Peyer's patch (tissue), 4 donors: ENCODE data around the gene PPP1R13B.

Experiments
- POLR2A ChIP-seq, 2 donors: fragments of 450-650 bp; IDR thresholded peaks; one replicate each; pipeline ENCODE4 v1.5.1; 2017; ENCODE audit warnings: antibody characterized with exemption in 2 of 2, mild to moderate bottlenecking in 2 of 2, moderate library complexity in 2 of 2
- TF ChIP-seq, protein P1 (sequence below), 6 experiments: fragments of 450-650 bp in 4 of 6; fragments of 200-600 bp in 2 of 6; sonication (generic) in 1 of 6; IDR thresholded peaks; one replicate each; pipeline ENCODE4 v1.5.1; 2017 to 2019; ENCODE audit warnings: antibody characterized with exemption in 6 of 6, mild to moderate bottlenecking in 3 of 6, moderate library complexity in 1 of 6

DNA sequence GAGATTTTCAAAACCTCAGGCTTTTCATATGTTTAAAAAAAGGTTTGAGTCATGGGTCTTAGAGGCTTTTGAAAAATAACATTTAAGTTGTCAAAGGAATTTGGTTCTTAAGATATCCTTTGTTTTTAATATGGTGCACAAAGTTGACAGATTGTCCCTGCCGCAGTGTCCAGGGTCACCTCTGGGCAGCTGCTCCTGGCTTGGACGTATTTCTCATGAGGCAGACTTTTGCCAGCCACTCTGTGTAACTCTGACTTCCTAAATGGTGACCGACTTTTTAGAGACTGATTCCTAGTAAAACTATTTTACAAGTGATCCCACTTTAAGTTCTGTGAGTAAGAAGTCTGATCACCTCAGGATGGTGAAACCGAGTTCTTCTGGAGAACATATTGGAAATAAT is 159.7 kb downstream of the PPP1R13B start:
- TF ChIP-seq POLR2A (IDR thresholded peaks at IDR 0.05), result no peak
- TF ChIP-seq, protein P1, sequence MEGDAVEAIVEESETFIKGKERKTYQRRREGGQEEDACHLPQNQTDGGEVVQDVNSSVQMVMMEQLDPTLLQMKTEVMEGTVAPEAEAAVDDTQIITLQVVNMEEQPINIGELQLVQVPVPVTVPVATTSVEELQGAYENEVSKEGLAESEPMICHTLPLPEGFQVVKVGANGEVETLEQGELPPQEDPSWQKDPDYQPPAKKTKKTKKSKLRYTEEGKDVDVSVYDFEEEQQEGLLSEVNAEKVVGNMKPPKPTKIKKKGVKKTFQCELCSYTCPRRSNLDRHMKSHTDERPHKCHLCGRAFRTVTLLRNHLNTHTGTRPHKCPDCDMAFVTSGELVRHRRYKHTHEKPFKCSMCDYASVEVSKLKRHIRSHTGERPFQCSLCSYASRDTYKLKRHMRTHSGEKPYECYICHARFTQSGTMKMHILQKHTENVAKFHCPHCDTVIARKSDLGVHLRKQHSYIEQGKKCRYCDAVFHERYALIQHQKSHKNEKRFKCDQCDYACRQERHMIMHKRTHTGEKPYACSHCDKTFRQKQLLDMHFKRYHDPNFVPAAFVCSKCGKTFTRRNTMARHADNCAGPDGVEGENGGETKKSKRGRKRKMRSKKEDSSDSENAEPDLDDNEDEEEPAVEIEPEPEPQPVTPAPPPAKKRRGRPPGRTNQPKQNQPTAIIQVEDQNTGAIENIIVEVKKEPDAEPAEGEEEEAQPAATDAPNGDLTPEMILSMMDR (IDR thresholded peaks at IDR 0.05), result no peak
